ENCODE data around the gene ALDOB.

The ALDOB gene

GRCh38 chr9:101409079-101409477 is 26.5 kb downstream of the ALDOB start:
- no peak for TF ChIP-seq FOXM1 (IDR thresholded peaks at IDR 0.05; ENCODE audit: borderline replicate concordance, low read depth)
- no peak for TF ChIP-seq YY1 (IDR thresholded peaks at IDR 0.05; ENCODE audit: low read depth)
- no peak for TF ChIP-seq TEAD4 (IDR thresholded peaks at IDR 0.05)
- TF ChIP-seq TAF1 (IDR thresholded peaks at IDR 0.05; ENCODE audit: low read depth), result no peak
- TF ChIP-seq CREB1 (IDR thresholded peaks at IDR 0.05; ENCODE audit: low read depth), result no peak
- TF ChIP-seq NFIC (IDR thresholded peaks at IDR 0.05), result no peak
- TF ChIP-seq TCF12 (IDR thresholded peaks at IDR 0.05; ENCODE audit: low read depth), result no peak
- no peak for TF ChIP-seq RAD21 (IDR thresholded peaks at IDR 0.05; ENCODE audit: low read depth)
- no peak for TF ChIP-seq CEBPB (IDR thresholded peaks at IDR 0.05)
- TF ChIP-seq, protein P1, sequence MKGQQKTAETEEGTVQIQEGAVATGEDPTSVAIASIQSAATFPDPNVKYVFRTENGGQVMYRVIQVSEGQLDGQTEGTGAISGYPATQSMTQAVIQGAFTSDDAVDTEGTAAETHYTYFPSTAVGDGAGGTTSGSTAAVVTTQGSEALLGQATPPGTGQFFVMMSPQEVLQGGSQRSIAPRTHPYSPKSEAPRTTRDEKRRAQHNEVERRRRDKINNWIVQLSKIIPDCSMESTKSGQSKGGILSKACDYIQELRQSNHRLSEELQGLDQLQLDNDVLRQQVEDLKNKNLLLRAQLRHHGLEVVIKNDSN (IDR thresholded peaks at IDR 0.05), result no peak
- TF ChIP-seq, protein P2, sequence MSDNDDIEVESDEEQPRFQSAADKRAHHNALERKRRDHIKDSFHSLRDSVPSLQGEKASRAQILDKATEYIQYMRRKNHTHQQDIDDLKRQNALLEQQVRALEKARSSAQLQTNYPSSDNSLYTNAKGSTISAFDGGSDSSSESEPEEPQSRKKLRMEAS (IDR thresholded peaks at IDR 0.05), result no peak

DNA sequence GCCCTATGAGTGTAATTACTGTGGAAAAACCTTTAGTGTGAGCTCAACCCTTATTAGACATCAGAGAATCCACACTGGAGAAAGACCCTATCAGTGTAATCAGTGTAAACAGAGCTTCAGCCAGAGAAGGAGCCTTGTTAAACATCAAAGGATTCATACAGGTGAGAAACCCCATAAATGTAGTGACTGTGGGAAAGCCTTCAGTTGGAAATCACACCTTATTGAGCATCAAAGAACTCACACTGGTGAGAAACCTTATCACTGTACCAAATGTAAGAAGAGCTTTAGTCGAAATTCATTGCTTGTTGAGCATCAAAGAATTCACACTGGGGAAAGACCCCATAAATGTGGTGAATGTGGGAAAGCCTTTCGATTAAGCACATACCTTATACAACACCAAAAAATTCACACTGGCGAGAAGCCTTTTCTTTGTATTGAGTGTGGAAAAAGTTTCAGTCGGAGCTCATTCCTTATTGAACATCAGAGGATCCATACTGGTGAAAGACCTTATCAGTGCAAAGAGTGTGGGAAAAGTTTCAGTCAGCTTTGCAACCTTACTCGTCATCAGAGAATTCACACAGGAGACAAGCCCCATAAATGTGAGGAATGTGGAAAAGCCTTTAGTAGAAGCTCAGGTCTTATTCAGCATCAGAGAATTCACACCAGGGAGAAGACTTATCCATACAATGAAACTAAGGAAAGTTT is 27.0 kb downstream of the ALDOB start:
- TF ChIP-seq RAD21 (IDR thresholded peaks at IDR 0.05; ENCODE audit: low read depth) (no peak), TCF12 (IDR thresholded peaks at IDR 0.05; ENCODE audit: low read depth) (no peak), FOXM1 (IDR thresholded peaks at IDR 0.05; ENCODE audit: borderline replicate concordance, low read depth) (no peak), ZBTB7A (IDR thresholded peaks at IDR 0.05; ENCODE audit: low read depth) (no peak), TAF1 (IDR thresholded peaks at IDR 0.05; ENCODE audit: low read depth) (no peak), CREB1 (IDR thresholded peaks at IDR 0.05; ENCODE audit: low read depth) (no peak), YY1 (IDR thresholded peaks at IDR 0.05; ENCODE audit: low read depth) (no peak), NFIC (IDR thresholded peaks at IDR 0.05) (no peak), CEBPB (IDR thresholded peaks at IDR 0.05) (no peak), EP300 (IDR thresholded peaks at IDR 0.05; ENCODE audit: borderline replicate concordance) (no peak), EGR1 (IDR thresholded peaks at IDR 0.05) (no peak), TEAD4 (IDR thresholded peaks at IDR 0.05) (no peak)
- TF ChIP-seq, protein P3, sequence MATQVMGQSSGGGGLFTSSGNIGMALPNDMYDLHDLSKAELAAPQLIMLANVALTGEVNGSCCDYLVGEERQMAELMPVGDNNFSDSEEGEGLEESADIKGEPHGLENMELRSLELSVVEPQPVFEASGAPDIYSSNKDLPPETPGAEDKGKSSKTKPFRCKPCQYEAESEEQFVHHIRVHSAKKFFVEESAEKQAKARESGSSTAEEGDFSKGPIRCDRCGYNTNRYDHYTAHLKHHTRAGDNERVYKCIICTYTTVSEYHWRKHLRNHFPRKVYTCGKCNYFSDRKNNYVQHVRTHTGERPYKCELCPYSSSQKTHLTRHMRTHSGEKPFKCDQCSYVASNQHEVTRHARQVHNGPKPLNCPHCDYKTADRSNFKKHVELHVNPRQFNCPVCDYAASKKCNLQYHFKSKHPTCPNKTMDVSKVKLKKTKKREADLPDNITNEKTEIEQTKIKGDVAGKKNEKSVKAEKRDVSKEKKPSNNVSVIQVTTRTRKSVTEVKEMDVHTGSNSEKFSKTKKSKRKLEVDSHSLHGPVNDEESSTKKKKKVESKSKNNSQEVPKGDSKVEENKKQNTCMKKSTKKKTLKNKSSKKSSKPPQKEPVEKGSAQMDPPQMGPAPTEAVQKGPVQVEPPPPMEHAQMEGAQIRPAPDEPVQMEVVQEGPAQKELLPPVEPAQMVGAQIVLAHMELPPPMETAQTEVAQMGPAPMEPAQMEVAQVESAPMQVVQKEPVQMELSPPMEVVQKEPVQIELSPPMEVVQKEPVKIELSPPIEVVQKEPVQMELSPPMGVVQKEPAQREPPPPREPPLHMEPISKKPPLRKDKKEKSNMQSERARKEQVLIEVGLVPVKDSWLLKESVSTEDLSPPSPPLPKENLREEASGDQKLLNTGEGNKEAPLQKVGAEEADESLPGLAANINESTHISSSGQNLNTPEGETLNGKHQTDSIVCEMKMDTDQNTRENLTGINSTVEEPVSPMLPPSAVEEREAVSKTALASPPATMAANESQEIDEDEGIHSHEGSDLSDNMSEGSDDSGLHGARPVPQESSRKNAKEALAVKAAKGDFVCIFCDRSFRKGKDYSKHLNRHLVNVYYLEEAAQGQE (IDR thresholded peaks at IDR 0.05; ENCODE audit: low read depth), result no peak
- TF ChIP-seq, protein P1 (IDR thresholded peaks at IDR 0.05), result no peak
- TF ChIP-seq, protein P2 (IDR thresholded peaks at IDR 0.05), result no peak

DNA sequence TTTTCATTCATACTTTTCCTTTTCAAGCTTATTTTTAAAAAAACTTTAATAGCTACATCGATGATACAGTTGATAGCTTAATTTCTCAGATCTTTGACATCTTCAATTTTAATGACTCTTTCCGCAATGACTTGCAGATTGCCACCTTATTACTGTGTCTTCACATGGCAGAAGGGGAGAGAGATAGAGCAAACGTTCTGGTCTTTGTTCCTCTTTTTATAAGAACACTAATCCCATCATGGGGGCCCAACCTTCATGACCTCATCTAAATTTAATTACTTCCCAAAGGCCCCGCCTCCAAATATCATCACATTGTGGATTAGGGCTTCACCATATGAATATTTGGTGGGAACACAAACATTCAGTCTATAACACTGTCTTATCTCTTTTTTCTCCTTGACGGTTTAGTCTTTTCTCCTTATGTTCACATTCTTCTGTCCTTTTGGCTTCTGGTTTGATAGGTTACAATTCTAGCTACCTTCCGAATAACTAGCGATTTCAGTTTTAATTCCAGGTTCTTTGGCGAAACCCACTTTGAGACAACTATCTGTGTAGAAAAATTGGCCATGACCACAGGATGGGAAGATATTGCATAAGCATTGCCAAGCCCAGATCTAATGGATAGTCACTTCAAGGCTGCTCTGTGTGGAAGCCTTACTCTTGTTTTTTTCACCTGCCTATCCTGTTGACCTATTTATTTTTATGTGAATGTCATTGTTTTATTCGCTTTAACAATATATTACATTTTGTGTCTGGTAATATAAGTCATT is 31.9 kb downstream of the ALDOB start:
- TF ChIP-seq TCF12 (IDR thresholded peaks at IDR 0.05; ENCODE audit: low read depth) (no peak), CREB1 (IDR thresholded peaks at IDR 0.05; ENCODE audit: low read depth) (no peak), NFIC (IDR thresholded peaks at IDR 0.05) (no peak), TEAD4 (IDR thresholded peaks at IDR 0.05) (no peak), CEBPB (IDR thresholded peaks at IDR 0.05) (no peak), RAD21 (IDR thresholded peaks at IDR 0.05; ENCODE audit: low read depth) (no peak)
- TF ChIP-seq, protein P1 (IDR thresholded peaks at IDR 0.05), result no peak
- TF ChIP-seq, protein P2 (IDR thresholded peaks at IDR 0.05), result no peak

GRCh38 chr9:101400120-101400519 is 35.5 kb downstream of the ALDOB start:
- TF ChIP-seq EGR1 (IDR thresholded peaks at IDR 0.05), result no peak
- no peak for TF ChIP-seq CREB1 (IDR thresholded peaks at IDR 0.05; ENCODE audit: low read depth)

GRCh38 chr9:101399643-101399970 is 36.0 kb downstream of the ALDOB start:
- TF ChIP-seq, protein P2 (IDR thresholded peaks at IDR 0.05), result no peak
- TF ChIP-seq TAF1 (IDR thresholded peaks at IDR 0.05; ENCODE audit: low read depth) (no peak), EGR1 (IDR thresholded peaks at IDR 0.05) (no peak), RAD21 (IDR thresholded peaks at IDR 0.05; ENCODE audit: low read depth) (no peak), TEAD4 (IDR thresholded peaks at IDR 0.05) (no peak), ZBTB7A (IDR thresholded peaks at IDR 0.05; ENCODE audit: low read depth) (no peak), NFIC (IDR thresholded peaks at IDR 0.05) (no peak), CEBPB (IDR thresholded peaks at IDR 0.05) (no peak), CREB1 (IDR thresholded peaks at IDR 0.05; ENCODE audit: low read depth) (no peak), YY1 (IDR thresholded peaks at IDR 0.05; ENCODE audit: low read depth) (no peak), EP300 (IDR thresholded peaks at IDR 0.05; ENCODE audit: borderline replicate concordance) (no peak)
- TF ChIP-seq, protein P1 (IDR thresholded peaks at IDR 0.05), result no peak
- TF ChIP-seq, protein P3 (IDR thresholded peaks at IDR 0.05; ENCODE audit: low read depth), result no peak

All from Ishikawa (cell line).